ENCODE results near the gene FLYWCH1.

DNA sequence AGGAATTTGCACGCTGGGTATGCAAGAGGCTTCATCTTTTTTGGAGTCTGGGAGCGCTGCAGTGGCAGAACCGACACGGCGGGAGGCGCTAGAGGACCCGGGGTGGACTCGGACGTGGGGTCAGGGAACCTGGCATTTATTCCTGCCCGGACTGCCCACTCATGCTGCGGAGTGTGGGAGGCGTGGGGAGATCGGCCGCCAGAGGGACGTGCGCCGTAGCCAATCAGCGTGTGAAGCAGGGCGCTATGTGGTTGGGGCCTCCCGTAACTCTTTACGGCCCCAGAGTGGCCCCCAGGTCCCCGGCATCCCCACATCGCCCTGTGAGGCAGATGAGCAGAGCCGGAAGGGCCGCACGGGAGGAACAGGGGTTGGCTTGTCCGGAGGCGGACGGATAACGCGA, 17.5 kb upstream of the FLYWCH1 start:
- TF ChIP-seq, protein P1, sequence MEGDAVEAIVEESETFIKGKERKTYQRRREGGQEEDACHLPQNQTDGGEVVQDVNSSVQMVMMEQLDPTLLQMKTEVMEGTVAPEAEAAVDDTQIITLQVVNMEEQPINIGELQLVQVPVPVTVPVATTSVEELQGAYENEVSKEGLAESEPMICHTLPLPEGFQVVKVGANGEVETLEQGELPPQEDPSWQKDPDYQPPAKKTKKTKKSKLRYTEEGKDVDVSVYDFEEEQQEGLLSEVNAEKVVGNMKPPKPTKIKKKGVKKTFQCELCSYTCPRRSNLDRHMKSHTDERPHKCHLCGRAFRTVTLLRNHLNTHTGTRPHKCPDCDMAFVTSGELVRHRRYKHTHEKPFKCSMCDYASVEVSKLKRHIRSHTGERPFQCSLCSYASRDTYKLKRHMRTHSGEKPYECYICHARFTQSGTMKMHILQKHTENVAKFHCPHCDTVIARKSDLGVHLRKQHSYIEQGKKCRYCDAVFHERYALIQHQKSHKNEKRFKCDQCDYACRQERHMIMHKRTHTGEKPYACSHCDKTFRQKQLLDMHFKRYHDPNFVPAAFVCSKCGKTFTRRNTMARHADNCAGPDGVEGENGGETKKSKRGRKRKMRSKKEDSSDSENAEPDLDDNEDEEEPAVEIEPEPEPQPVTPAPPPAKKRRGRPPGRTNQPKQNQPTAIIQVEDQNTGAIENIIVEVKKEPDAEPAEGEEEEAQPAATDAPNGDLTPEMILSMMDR (IDR thresholded peaks at IDR 0.05): no peak
- no peak for TF ChIP-seq POLR2A (IDR thresholded peaks at IDR 0.05)
